Measurements from ENCODE around the gene PRDM8.

The PRDM8 gene

GRCh38 chr4:80184053-80184824, 13.1 kb upstream of the PRDM8 start:
- DNase-seq: peak; percentile 78 to 91 (median 84)

GRCh38 chr4:80184825-80185756, 12.2 kb upstream of the PRDM8 start:
- peak in 1 of 4 experiments; percentile 14 for DNase-seq

- no peak for DNase-seq
Measured at GRCh38 chr4:80185787-80186548, 11.3 kb upstream of the PRDM8 start.

DNA sequence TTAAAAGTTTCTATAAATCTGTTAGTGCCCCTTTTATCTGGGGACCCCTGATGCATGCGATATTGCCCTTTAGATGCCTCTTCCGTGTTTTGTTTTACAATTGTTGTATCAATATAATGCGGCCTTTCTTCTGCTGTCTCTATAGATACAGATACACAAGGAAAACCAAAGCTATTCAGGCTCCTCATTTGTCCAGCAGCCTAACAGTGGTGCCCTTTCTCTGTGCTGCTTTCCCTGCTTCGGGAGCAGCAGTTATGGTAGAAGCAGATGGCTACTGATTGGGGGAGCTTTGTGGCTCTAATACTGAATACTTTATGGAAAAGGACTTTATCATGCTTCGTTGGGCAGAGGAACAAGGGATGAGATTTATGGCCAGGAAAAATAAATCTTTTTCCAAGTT, 10.6 kb upstream of the PRDM8 start:
- DNase-seq: no peak

- DNase-seq: no peak
Measured at GRCh38 chr4:80187677-80188076, 9.6 kb upstream of the PRDM8 start.

DNA sequence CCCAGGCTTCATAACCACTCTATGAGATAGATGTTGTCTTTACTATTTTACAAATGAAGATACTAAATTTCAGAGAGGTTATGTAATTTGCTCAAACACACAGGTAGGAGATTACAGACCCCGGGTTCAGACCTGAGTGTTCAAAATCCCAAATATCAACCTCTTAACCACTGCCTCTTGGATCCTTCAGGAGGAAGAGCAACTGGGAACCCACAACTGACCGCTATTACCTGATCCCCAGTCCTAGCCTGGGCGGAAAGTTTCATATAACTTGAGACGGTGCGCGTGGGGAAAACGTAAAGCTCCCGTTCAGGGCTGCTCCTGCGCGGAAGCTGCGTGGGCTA, 8.9 kb upstream of the PRDM8 start:
- no peak for DNase-seq

DNA sequence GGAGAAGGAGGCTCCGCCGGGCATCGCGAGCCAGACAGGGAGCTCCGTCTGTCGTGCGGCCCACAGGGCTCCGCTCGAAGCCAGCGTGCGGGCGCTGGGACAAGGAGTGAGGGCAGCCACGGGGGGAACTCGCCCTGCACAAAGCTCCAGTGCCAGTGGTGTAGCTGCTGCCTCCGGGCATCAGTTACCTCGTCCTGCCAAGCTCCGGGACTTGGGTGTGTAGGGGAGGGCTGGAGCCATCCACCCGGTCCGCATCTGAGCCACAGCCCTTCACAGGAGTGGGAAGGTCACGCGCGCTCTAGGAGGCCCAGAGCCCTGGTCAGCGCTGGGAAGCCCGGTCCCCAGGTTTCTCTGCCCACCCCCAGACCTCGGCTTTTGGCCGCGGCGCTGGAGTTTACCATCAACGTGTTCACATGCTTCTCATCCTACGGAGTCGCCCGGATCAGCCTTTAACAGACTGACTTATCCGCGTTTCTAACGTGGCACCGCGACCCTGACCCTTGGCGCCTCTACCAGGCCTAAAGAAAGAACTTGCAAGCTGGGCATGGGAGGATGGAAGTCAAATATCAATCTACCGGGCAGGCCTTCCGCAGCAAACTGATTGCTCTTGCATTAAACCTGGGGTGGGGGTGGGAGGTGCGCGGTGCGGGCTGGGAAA, 8.4 kb upstream of the PRDM8 start:
- DNase-seq: no peak

DNA sequence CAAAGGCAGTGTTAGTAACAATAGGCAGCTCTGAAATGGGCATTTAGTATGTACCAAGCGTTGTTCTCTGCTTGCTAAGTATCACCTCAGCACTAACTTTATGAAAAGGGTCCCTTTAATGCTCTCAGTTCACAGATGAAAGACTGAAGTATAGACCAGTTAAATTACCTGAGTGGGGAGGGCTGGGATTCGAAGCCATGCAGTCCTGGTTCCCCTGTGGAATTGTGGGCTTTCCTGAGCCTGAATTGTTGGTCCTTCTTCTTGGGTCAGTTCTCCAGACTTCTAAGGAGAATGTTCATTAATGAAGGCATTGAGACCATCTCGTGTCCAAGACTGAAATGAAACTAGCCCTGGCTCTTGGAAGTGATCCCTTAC, 7.7 kb upstream of the PRDM8 start:
- DNase-seq: no peak

- DNase-seq: no peak
Measured at GRCh38 chr4:80189956-80190677, 7.2 kb upstream of the PRDM8 start.

DNA sequence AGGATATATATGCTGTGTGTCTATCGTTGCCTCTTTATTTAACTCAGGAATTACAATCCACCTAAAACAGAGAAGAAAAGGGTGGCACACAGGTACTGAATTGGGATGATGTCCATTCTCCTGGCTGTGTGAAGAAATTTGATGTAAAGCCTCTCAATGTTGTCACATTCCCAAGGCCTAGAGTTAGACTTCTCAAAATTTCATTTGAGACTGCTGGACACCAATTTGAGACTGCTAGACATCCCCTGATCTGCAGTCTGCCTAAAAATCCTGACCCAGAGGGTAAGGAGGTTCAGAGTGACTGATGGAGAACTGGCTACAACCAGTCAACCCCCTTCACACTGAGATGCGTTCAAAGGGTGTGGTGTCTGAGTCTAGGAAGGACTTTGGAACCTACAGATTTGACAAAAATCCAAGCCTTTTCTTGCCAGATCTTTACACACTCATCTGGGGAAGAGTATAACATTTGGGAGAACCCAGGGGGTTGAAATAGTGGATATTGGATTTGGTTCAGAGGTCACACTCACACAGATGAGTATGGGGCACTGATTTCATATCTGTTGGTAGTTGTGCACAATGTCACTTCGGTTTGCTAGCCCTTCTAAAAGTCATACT, 4.9 kb upstream of the PRDM8 start:
- DNase-seq: no peak

DNA sequence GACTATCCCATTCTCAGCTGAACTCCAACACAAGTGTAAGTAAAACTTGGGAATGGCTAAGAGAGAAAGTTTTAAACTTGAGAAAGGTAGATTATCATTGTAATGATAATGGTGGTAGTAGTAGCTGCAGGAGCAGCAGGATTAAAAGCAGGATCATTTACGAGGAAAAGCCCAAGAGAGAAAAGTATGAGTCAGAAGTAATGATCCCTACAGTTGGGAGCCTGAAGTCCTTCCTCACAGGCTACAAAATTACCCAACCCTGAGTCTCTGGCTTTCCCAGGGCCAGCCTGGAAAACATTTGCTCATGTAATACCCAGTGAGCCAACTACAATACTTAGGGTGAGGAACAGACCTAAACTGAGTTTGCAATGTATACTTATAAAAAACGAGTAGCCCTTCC, 4.4 kb upstream of the PRDM8 start:
- DNase-seq: no peak

DNA sequence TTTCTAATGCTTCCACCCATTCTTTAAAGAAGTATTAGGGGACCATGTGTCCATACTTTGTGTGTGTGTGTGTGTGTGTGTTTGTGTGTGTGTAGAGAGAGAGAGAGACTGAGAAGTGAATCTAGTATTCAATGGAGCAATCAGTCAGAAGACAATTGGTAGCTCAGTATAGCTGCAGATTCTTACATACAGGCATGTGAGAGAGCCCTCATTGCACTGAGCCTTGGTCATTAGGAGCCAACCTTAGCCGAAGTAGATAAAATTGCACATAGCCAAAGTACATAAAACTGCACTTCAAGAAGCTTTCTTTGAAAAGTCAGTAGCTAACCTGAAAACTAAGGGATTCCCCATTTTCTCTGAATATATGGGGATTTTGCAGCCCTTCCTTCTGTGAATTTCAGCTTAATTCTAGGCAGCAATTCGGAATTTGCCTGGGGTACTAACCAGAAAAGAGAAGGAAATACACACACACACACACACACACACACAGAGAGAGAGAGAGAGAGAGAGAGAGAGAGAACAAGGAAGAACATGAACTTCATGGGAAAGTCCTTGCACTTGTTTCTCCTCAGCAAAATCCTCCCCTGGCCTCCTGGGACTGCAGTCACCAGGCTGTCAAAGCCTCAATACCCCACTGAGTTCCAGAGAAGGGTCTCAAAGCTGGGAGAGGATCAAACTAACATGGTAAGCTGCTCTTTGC, 1.7 kb upstream of the PRDM8 start:
- DNase-seq: no peak

DNA sequence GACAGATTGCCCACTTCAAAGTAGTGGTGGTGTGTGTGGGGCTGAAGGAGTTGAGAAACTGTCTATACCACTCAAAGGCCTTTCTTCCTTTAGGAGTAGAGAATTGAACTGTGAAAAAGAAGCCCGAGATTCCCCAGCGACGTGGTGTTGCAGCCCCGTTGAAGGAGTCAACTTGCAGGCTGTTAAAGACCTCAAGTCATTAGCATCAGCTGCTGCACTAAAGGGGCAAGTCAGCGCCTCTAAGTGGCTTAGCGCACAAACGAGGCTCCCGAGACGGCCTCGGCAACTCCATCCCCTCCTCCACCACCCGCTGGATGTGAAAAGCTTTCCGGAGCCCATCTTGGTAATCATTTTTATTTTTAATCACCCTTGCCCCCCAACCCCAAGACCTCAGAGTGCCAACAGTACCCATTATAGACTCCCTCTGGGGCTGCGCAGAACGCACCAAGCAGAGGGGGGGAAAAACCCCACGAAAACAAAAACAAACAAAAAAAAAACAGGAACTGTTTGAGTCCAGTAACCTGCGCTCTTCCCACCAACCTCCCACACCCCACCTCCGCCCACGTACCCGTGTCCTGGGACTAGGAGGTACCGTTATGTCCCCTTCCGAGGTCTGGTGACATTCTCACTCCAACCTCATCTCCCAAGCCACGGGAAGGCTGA, 913 bp upstream of the PRDM8 start:
- no peak for DNase-seq

DNA sequence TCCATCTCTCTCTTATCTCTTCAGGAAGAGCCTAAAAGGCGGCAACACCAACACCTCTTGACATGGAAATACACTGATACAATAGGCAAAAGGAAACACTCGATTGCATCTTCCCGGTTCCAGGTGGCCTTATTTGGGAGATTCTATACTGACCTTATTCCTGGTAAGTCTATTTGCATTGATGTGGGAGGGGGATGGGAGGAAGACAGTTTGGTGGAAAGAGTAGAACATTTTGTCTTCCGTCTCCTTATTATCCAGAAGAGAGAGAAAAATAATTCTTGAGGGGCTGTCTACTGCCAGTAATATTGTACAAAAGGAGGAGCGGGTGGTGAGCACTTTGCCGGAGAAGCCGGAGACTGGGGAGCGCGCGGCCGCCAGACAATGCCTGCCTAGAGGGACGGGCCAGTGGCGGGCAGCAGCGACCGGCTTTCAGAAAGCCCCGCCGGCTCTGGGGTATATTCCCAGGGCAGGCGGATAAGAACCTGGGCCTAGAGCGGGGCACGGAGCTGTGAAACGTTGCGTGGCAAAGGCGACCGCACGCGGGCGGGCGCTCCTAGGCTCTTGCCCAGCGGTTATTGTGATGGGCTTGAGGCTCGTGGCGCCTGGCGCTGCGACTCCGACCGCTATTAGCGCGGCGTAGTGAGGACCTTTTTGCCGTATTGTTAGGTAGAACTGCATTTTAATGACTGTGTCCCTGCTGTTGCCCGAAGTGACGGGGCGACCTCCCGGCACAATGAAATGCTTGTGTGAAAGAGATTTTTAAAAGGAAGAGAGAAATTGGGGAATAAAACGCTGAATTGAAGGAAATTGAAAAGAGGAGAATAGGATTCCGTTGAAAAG, 518 bp downstream of the PRDM8 start:
- DNase-seq: no peak

DNA sequence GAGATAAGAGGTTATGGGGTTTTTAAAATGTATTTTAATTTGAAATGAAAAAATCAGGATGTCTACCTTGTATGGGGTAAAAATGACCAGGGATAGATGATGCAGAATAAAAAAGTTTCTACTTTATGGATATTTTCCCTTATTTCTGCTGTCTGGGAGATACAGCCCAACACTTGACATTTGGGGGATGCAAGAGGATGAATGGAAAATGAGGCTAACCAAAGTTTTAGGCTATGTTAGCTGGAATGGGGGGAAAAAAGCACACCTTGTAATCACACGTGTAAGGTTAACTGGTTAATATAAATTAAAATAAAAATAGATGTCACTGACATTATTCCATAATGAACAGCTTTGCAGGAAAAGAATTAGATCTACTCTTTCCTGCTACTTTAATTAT, 1.1 kb downstream of the PRDM8 start:
- no peak for DNase-seq

GRCh38 chr4:80199004-80199560, 1.8 kb downstream of the PRDM8 start:
- no peak for DNase-seq

DNA sequence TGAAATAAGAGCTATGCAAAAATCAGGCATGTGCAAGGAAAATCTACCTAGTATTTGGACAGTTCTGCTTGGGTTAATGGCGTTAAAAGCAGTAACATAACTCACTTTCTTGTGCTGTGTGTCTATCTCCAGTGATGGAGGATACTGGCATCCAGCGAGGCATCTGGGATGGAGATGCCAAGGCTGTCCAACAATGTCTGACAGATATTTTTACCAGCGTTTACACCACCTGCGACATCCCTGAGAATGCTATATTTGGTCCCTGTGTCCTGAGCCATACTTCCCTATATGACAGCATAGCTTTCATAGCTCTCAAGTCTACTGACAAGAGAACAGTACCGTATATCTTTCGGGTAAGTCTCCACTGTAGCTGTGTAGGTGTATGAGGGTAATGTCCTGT, 2.6 kb downstream of the PRDM8 start:
- no peak for DNase-seq

- DNase-seq: peak; percentile 37 to 52 (median 42)
Measured at GRCh38 chr4:80201252-80202151, 4.2 kb downstream of the PRDM8 start.
